Activated CD4-positive, alpha-beta T cell treated with anti-CD3 and anti-CD28 coated beads for 24 hours (primary cell): ENCODE data around the gene ABCA12.

Experiments used
- DNase-seq, 2 donors: peaks; one replicate each; pipeline ENCODE4 v3.0.0-alpha.2; 2020; ENCODE audit warnings: low read depth in 2 of 2

Gene ABCA12

DNA sequence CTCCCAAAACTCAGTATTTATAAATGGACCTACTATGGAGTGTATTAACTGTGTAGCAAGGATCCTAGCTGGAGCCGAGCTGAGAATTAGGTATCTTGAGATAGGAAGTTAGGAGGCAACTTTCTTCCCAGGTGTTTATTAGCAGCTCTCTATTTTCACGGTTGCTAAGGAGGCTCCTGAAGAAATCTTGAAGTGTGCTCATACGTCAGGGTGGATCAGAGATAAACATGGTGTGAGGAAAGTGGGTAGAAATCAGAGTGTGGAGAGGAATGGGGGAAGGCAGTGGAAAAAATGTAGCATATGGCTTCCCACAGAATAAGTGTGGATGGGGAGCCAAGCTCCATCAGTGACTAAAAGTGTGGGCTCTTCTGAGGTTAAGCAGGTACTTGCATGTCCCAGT lies 104.3 kb downstream of the ABCA12 start:
- no peak for DNase-seq

DNA sequence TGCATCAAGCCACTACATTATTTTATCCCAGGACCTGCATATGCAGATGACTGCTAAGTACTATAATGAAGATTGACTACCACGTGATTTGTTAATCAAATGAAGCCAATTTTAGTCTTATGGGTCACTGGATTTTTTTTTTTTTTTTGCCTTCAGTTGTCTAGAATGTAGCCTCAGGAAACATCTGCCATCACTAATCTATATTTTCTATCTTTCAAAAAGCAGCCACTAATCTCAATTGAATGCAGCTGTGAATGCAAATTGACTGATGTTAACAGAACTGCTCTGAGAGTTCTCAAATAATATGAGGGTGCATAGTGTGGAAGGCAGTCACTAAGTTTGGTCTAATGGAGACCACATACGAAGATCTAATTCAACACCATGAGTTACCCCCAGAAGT lies 106.3 kb downstream of the ABCA12 start:
- DNase-seq: no peak

DNA sequence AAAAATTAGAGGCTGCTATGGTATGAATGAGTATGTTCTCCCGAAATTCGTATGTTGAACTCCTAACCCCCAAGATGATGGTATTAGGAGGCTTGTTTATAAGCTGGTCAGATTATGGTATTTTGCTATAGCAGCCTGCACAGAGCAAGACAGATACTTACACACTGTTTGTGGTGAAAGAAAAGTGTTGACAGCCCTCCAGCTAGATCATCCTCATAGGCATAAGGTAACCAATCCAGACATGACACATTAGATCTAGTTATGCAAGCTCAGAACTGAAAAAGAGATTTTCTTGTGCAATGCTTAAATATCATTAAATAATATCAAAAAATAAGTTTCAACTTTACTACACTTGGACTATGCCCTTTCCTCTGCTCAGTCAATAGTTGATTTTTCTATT lies 107.1 kb downstream of the ABCA12 start:
- no peak for DNase-seq

DNA sequence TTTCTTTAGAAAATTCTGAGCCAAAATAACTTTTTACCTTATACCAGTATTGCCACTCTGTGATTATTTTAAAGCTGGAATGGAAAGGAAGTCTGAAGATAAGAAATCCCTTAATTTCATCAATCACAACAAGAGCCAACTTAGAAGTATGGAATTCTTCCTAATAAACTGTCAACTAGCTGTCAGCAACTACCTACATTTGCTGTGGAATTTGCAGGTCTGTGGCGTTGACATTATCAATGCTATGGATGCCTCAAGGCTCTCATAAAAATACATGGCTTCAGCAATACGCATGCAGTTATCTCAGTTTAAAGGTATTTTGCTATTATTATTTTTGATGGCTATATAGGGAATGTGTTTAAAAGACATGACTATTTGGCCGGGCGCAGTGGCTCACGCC lies 108.5 kb downstream of the ABCA12 start:
- DNase-seq: no peak

DNA sequence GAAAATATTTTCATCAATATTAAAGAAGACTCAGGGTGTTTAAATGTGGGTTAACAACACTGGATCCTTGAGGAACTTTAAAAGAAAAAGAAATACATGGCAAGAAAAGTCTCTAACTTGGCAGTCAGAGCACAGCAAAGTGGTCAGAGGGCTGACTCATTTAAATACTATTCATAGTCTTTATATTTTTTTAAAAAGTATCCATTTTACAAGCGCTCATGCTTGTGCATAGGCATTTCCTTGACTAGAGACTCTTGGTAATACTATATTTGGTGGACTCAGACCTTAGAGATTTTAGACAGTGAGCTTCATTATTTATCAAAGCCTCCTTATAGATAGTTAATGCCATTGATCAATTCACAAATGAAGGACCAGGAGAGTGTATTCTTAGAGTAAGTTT lies 110.2 kb downstream of the ABCA12 start:
- no peak for DNase-seq

DNA sequence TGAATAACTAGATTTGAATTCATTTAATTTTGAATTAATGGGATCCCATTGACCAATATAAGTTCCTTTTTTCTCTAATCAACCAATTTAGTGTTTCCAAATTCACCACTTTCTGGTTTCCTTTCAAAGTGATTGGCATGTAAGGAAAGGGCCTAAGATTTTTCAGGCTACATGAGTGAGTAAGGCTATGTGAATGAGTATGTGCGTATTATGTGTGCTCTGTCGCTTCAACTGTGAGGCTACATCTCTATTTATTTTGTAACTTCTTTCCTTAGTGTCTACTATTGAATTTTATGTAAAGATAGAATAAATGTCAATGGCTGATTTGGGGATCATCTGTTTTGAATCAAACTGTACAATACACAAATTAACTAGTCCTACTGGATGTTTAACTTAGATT lies 110.6 kb downstream of the ABCA12 start:
- DNase-seq: no peak

DNA sequence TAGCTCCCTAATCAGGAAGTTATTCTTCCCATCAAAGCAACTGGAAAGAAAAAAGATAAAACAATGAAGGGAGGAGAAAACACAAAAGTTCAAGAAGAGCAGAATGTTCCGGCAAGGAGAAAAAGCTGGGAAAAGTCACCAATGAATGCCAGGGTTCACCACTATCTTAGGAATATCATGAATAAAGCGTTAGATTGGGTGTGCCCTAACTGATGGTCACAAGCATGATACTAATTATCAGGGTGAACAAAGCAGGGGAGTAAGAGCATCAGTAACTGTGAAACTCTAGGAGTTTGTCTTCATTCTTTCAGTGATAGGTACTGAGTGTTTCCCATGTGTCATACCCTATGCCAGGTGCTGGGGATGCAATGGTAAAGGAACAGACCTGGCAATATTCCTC lies 115.5 kb downstream of the ABCA12 start:
- no peak for DNase-seq

DNA sequence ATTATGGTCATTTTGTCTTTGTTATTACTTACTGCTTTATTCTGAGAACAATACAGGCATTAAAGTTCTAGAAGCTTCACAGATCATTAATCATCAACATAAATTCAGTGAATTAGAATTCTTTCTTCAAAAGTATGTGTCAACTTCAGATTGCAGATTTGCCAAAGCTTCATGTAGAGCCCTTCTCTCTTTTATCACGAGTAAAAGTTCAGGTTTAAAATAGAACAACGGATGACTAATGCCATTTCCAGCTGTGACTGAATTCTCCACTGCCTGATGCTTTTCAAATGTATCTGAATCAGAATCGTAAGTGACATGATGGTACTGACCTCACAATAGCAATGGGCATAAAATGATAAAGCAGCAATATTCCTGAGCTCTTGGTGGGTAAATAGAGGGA lies 116.0 kb downstream of the ABCA12 start:
- DNase-seq: no peak

DNA sequence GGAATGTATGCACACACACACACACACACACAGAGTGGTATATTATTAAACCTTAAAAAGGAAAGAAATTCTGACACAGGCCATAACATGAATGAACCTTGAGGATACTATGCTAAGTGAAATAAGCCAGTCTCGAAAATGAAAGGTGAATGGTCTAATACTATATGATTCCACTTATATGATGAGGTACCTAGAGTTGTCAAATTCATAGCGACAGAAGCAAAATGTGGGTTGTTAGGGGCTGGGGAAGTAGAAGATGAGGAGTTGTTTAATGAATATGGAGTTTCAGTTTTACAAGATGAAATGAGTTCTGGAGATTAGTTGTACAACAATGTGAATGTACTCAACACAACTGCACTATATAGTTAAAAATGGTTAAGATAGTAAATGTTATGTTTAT lies 118.1 kb downstream of the ABCA12 start:
- no peak for DNase-seq

DNA sequence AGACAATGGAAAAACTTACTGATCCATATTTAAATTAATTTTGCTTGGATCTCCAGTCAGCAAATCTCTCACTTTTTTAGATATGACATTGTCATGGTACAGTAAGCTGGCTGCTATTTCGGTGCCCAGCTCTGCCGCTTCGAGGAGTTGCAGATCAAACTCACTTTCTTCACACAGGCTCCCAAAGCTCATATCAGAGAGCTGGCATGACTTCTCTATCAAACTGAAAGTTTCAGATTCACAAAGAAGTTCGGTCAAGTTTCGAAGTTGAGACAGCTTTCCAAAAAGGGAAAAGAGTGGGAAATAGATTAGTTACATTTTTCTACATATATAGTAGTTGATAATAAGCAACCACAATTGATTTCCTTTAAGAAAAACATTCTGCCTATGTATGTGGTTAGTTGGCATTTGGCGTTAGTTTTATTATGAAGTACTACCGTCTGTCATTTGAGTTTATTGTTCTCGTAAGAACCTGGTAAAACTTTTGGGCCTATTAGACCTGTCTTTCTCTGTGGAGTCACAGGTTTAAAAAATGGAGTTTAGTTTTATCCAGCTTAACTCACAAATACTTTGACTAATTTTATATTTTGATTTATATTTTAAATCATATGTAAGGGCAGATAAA lies 118.8 kb downstream of the ABCA12 start:
- no peak for DNase-seq

DNA sequence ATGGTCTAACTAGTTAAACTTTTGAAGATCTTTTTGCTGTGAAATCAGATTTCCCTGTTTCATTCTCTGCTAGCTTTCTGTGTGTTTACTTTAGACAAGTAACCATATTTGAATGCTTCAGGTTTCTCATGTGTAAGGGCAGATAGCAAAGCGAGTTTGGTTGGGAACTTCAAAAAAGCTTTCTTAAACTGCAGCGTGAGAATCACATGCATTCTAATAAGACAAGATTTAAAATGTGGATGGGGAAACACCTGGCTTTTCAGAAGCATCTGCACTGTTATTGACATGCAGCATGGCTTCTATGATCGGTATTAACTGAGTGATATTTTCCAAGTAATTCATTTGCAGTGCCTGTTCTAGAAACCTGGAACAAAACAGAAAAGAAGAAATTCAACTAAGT lies 119.3 kb downstream of the ABCA12 start:
- no peak for DNase-seq

DNA sequence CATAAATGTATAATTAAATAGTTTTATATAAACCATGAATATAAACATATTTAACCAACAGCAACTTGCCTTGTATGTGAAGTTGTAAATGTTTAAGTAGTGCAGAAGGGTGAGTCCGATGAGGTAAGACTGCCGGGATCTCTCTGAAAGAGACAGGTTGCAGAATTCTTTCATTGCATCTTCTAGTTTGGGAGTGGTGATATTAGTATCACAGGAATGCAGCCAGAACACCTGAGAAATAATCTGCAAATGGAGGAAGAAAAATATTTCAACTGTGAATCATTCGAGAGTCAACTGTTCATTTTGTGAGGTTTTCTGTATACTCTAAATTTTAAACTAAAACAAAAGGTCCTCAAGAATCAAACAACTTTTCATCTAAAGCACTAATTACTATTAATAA lies 123.0 kb downstream of the ABCA12 start:
- no peak for DNase-seq

DNA sequence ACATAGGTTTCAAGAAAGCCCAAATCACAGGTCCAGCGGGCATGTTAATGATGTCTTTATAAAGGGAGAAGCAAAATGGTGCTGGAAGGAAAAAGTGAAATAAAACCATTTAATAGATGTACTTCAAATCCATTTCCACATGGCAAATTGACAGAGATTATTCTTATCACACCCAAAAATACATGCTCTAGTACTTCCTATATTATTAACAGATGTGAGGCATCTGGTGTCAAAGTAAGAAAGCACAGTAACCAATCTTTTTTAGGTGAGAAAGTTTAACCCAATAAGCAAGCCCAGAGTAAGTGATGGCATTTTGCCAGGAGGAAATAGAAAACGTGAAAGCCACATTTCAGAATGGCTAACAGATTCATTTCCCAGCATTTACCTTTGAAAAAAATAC lies 128.0 kb downstream of the ABCA12 start:
- no peak for DNase-seq

DNA sequence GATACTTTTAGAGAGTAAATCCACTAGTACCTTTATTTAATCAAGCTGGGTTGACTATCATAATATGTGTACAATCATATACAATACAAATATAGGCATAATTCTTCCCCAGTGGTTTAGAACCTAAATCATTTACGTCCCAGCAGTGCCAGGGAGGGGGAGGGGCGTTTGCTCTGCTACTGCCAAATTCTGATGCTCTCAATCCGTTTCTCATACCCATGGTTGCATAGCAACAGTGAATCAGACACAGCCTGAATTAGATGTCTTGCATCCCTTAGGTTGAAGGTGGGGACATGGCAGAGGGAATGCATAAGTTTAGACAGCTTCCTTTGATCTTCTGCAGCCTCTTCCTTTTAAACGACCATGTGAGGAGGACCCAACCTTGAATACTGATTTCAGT lies 135.4 kb downstream of the ABCA12 start:
- no peak for DNase-seq

DNA sequence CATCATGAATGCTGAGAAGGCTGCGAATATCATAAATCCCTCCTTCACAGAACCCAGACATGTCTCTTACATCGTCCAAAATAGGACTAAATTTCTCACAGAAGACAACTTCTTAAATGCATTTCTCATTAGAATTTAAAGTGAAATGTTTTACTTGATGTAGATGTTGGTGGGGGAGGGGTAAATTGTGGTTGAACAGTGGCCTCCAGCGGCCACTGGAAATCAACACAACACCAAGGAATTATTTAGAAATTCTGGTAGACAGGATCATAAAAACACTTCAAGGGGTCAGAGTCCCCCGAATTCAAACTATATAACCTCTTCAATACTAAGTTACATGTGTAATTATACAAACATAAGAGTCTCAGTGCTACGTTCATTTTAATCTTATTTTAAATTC lies 135.9 kb downstream of the ABCA12 start:
- no peak for DNase-seq

DNA sequence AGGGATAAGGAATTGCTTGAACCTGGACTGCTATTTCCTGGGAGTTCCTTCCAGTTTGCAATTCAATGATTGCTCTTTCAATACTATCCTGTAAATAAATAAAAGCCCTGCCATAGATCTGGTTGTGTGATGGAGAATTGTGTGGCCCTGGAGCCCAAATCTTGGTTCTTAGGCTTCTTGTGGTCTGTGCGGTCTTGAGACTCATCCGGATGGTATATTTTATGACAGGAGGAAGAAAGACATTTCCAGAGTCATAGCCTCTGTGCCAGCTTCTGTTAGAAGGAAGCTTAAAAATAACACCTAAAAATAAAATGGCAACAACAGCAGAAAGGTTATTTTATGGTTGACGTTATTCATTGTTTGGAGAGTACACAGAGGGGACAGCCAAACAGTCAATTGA lies 137.7 kb downstream of the ABCA12 start:
- DNase-seq: no peak

DNA sequence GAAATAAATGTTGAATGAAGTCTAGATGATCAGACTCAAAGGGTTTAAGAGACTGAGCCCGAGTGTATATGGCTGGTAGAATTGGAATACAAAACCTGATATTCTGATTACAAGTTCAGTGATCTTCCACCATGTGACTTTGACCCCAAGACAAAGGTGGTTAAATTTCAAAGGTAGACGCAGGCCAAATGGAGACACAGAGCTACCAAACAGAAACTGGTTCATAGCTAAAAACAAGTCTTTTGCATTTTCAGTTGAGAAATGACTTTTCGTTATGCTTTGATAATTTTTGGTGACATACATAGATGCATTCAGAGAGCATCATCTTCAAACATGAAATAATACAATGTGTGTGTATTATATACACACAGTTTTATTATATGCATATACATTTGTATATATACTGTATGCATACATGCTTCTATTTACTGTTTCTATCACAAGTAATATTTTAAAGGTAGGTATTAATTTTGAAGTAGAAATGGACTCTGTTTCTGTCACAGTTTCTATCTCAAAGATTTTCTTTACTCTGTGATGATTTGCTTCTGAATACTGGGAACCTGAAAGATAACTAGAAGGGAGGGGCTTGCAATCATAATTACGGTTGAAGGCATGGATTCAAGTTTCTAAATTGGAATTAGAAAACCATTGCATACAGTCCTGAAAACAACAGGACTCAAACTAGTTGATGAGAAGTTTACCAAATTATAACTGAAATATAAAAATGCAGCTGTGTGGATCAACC lies 142.3 kb downstream of the ABCA12 start:
- no peak for DNase-seq

DNA sequence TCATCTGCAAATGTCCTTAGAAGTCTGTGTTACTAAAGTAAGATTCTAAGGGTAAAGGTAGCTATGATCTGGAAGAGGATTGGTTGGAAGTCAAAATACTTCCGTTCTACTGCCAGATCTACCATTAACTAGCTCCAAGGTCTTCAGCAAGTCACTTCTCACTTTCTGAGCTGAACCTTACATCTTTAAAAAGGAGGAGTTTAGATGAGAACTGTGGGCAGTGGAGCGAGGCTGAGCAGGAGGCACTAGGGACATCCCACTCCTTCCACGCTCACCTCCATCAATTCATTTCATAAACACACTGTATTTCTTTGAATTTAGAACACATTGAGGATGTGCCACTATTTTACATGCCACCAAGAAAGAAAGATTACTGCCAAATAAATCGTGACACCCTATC lies 143.0 kb downstream of the ABCA12 start:
- DNase-seq: no peak

DNA sequence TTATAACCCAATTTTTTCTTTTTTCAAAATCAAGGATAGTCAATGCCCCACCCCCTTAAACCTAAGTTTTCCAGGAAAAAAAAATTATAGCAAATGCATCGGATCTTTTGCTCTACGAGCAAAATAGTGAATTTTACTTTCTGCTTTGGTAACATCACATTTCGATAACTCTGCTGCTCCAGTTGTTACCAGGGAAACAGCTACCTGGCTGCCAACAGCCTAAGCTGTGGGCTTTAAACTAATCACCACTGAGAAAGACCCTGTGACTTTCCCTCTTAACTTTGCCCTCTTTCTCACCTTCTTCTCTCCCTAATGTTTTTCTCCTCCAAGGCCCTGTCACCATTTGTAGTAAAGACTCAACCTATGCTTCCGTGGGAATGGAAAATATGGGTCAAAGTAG lies 145.5 kb downstream of the ABCA12 start:
- DNase-seq: no peak

DNA sequence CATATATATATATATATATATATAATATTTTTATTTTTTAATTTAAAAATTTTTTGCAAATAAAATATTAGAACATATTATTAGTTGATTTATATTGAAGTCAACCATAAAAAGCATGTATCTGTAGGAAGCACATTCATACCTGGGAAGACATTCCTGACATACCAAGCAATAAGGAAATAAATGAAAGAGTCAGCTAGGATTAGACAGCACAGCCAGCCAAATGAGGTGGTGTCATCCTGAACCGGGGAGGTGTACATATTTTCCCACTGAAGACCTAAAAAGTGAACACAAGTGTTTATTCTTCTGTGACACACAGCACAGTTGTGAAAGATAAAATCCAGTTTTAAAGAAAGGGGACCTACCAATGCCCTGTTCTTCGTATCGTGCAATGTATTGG lies 149.2 kb downstream of the ABCA12 start:
- no peak for DNase-seq

DNA sequence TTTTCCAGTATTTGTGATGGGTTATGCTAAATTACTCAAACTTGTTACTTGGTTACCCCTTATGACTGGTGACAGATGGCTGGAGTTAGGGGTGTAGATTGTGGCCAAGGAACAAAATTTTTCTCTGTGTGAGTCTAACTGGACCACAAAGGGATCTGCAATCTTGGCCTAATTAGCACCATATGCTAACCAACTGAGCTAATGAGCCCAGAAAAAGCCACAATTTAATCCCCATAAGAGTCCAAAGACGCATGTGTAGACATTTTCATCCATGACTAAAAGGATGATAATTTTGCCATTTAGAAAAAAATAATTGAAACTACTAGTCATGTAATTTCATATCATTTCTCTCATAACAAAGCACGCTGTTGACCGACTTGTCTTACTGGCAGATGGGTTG lies 151.2 kb downstream of the ABCA12 start:
- no peak for DNase-seq

DNA sequence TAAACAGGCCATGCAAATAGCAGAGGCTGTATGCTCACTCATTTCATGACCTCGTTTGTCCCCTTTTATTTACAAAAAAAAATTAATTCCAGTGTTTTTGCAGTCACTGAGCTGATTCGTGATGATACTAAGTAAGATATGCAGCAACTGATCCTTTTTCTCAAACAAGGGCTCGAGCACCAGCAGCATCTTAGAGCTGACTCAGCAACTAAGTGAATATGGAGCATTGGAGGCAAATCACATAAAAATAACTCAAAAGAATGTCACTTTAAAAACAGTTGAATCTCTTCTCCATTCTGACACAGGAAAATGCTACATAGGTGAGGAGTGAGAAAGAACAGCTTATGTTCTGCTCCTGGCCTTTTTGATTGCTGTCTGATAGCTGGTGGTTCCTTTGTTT lies 152.8 kb downstream of the ABCA12 start:
- no peak for DNase-seq

DNA sequence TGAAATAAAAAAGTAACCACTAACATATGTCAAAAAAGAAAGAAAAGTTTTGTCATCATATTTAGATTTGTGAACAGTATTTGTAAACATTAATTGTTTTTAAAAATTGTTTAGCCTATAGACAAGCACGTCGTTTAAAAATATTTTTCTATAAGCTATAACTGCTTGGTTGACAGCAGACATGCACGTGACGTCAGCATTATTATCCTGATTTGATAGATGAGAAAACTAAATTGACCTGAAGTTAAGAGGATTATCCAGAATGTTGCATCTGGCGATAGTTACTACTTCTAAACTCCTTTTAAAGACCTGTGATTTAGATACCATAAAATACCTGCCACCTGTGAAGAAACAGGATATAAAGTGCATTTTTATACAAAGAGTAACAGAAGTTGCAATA lies 172.0 kb downstream of the ABCA12 start:
- no peak for DNase-seq

DNA sequence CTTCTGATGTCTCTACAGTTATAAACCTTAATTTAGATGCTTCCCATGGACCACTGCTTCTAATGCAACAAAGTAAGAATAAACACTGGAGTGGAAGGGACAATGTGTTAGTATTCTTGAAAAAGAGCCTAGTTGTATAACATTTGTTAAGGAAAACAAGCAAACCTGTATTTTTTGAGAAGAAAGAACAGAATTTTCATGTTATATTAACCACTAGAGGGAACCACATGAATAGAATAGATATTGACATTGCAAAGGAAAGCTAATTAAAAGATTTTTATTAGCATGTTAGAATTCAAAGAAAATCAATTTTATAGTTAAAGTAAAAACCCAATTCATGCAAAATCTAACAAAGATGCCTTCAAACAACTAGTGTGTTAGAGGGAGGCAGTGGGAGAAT lies 177.7 kb downstream of the ABCA12 start:
- DNase-seq: no peak
